H9 (cell line): ENCODE measurements around the gene TBX5. TPM values are rescaled to one million over a fixed set of nuclear protein-coding genes. Genes with fewer than 3 reads are reported as not detected.

Experiments
- DNase-seq: peaks from one replicate; pipeline ENCODE4 v3.0.0-alpha.2; 2017
- H2AFZ ChIP-seq: one replicate; pipeline ENCODE4 v1.6.1; 2013; ENCODE audit warnings: mild to moderate bottlenecking, low read length, control low read depth, moderate library complexity
- H2AK5ac ChIP-seq: 2 replicates; pipeline ENCODE4 v1.6.1; 2013; ENCODE audit warnings: low read length, control low read depth, mixed read lengths; ENCODE audit not compliant: insufficient read length
- H2BK120ac ChIP-seq: one replicate; pipeline ENCODE4 v1.6.1; 2013; ENCODE audit warnings: low read depth, mild to moderate bottlenecking, low read length, control low read depth, inconsistent platforms; ENCODE audit not compliant: poor library complexity, severe bottlenecking
- H2BK12ac ChIP-seq: 2 replicates; pipeline ENCODE4 v1.6.1; 2013; ENCODE audit warnings: low read length, control low read depth, mixed read lengths, low read depth; ENCODE audit not compliant: insufficient read length
- H2BK15ac ChIP-seq: 2 replicates; pipeline ENCODE4 v1.6.1; 2013; ENCODE audit warnings: low read depth, low read length, control low read depth
- H2BK20ac ChIP-seq: one replicate; pipeline ENCODE4 v1.6.1; 2013; ENCODE audit warnings: low read depth, mild to moderate bottlenecking, low read length, control low read depth, inconsistent platforms; ENCODE audit not compliant: poor library complexity, severe bottlenecking
- H2BK5ac ChIP-seq: 2 replicates; pipeline ENCODE4 v1.6.1; 2013; ENCODE audit warnings: low read length, control low read depth, mixed read lengths; ENCODE audit not compliant: insufficient read length
- H3K14ac ChIP-seq: 2 replicates; pipeline ENCODE4 v1.6.1; 2013; ENCODE audit warnings: low read length, control low read depth; ENCODE audit not compliant: insufficient read depth
- H3K18ac ChIP-seq: 2 replicates; pipeline ENCODE4 v1.6.1; 2013; ENCODE audit warnings: low read depth, mild to moderate bottlenecking, mixed read lengths, low read length, control low read depth; ENCODE audit not compliant: insufficient read length
- H3K23ac ChIP-seq: 2 replicates; pipeline ENCODE4 v1.6.1; 2013; ENCODE audit warnings: low read length, control low read depth, mixed read lengths, low read depth; ENCODE audit not compliant: insufficient read length
- H3K23me2 ChIP-seq: 2 replicates; pipeline ENCODE4 v1.6.1; 2013; ENCODE audit warnings: low read depth, mild to moderate bottlenecking, mixed read lengths, low read length, control low read depth; ENCODE audit not compliant: insufficient read length, poor library complexity, severe bottlenecking
- H3K27ac ChIP-seq: 2 replicates; pipeline ENCODE4 v1.5.1; 2013; ENCODE audit warnings: low read length, control low read depth, mixed read lengths, low read depth; ENCODE audit not compliant: insufficient read length
- H3K27me3 ChIP-seq: 2 replicates; pipeline ENCODE4 v1.6.1; 2013; ENCODE audit warnings: low read length, control low read depth, inconsistent platforms; ENCODE audit not compliant: insufficient read depth
- H3K4ac ChIP-seq: 2 replicates; pipeline ENCODE4 v1.6.1; 2013; ENCODE audit warnings: low read depth, mild to moderate bottlenecking, control low read depth, inconsistent platforms, low read length, moderate library complexity
- H3K4me1 ChIP-seq: 2 replicates; pipeline ENCODE4 v1.6.1; 2013; ENCODE audit warnings: low read length, control low read depth, inconsistent platforms; ENCODE audit not compliant: insufficient read depth
- H3K4me2 ChIP-seq: 2 replicates; pipeline ENCODE4 v1.6.1; 2013; ENCODE audit warnings: low read length, control low read depth, mixed read lengths; ENCODE audit not compliant: insufficient read length, insufficient read depth
- H3K56ac ChIP-seq: 2 replicates; pipeline ENCODE4 v1.6.1; 2013; ENCODE audit warnings: low read depth, mild to moderate bottlenecking, mixed read lengths, low read length, control low read depth; ENCODE audit not compliant: insufficient read length
- H3K79me1 ChIP-seq: 2 replicates; pipeline ENCODE4 v1.6.1; 2013; ENCODE audit warnings: low read depth, mild to moderate bottlenecking, moderate library complexity, low read length, control low read depth, inconsistent platforms; ENCODE audit not compliant: insufficient read depth, poor library complexity, severe bottlenecking
- H3K79me2 ChIP-seq: 2 replicates; pipeline ENCODE4 v1.6.1; 2013; ENCODE audit warnings: low read length, control low read depth, inconsistent platforms; ENCODE audit not compliant: insufficient read depth
- H3K9ac ChIP-seq: 2 replicates; pipeline ENCODE4 v1.6.1; 2013; ENCODE audit warnings: low read length, control low read depth, mixed read lengths; ENCODE audit not compliant: insufficient read length; ENCODE audit errors: extremely low read depth
- H3K9me3 ChIP-seq: one replicate; pipeline ENCODE4 v1.6.1; 2013; ENCODE audit warnings: low read depth, low read length, inconsistent platforms; ENCODE audit not compliant: control insufficient read depth
- H3T11ph ChIP-seq: one replicate; pipeline ENCODE4 v1.6.1; 2013; ENCODE audit warnings: mild to moderate bottlenecking, low read length, control low read depth, inconsistent platforms
- H4K20me1 ChIP-seq: one replicate; pipeline ENCODE4 v1.6.1; 2013; ENCODE audit not compliant: control insufficient read depth, insufficient read length, insufficient read depth
- H4K5ac ChIP-seq: 2 replicates; pipeline ENCODE4 v1.6.1; 2013; ENCODE audit warnings: low read depth, mild to moderate bottlenecking, mixed read lengths, low read length, control low read depth; ENCODE audit not compliant: insufficient read length
- H4K8ac ChIP-seq: replicated peaks from 2 replicates; pipeline ENCODE4 v1.6.1; 2013; ENCODE audit warnings: low read length, control low read depth, mixed read lengths, low read depth; ENCODE audit not compliant: insufficient read length
- H4K91ac ChIP-seq: 2 replicates; pipeline ENCODE4 v1.6.1; 2013; ENCODE audit warnings: low read depth, mild to moderate bottlenecking, moderate library complexity, mixed read lengths, low read length, control low read depth; ENCODE audit not compliant: insufficient read length
- H3K27ac Mint-ChIP-seq, 3 experiments: 2 replicates in 2 of 3; 3 replicates in 1 of 3; pipeline ENCODE4 v1.8.0; 2020 to 2021; ENCODE audit warnings: mixed read lengths in 3 of 3, mild to moderate bottlenecking in 1 of 3, moderate library complexity in 1 of 3
- H3K27me3 Mint-ChIP-seq: 2 replicates; pipeline ENCODE4 v1.8.0; 2021; ENCODE audit warnings: low read depth, mild to moderate bottlenecking, moderate library complexity, mixed read lengths
- H3K36me3 Mint-ChIP-seq, 3 experiments: 2 replicates in 2 of 3; 3 replicates in 1 of 3; pipeline ENCODE4 v1.8.0; 2020 to 2021; ENCODE audit warnings: low read depth in 3 of 3, mixed read lengths in 3 of 3; ENCODE audit not compliant: insufficient read depth in 1 of 3
- H3K4me1 Mint-ChIP-seq, 2 experiments: 2 replicates each; pipeline ENCODE4 v1.8.0; 2020; ENCODE audit warnings: mixed read lengths in 2 of 2
- H3K4me3 Mint-ChIP-seq, 2 experiments: 2 replicates in 1 of 2; 3 replicates in 1 of 2; pipeline ENCODE4 v1.8.0; 2020 to 2021; ENCODE audit warnings: mild to moderate bottlenecking in 2 of 2, mixed read lengths in 2 of 2, moderate library complexity in 1 of 2
- H3K9me3 Mint-ChIP-seq, 2 experiments: 2 replicates in 1 of 2; 3 replicates in 1 of 2; pipeline ENCODE4 v1.8.0; 2020; ENCODE audit warnings: mild to moderate bottlenecking in 2 of 2, mixed read lengths in 2 of 2, moderate library complexity in 1 of 2
- WGBS: extraction: QIAGEN DNeasy Blood & Tissue Kit; methylation state at CpG from one replicate; pipeline ENCODE4 v1.1.7; 2013; ENCODE audit warnings: missing lambda C conversion rate, low lambda C conversion rate, mixed read lengths; ENCODE audit not compliant: insufficient read length; ENCODE audit errors: extremely low coverage; 5-methylcytosine and 5-hydroxymethylcytosine counted together
- total RNA-seq: library from RNA; stranded (reverse); gene quantifications from 2 replicates; pipeline ENCODE4 v1.2.1, GENCODE V29; 2021
- TF ChIP-seq, protein P1 (sequence below): fragments of 200-600 bp; sonication (generic); conservative IDR thresholded peaks from 3 replicates; pipeline ENCODE4 v1.8.0; 2021; ENCODE audit warnings: antibody characterized with exemption, mild to moderate bottlenecking

TBX5 gene
- total RNA-seq, 1 experiment from 2014 or later, result not detected

GRCh38 chr12:114403011-114403689 is 2.8 kb downstream of the TBX5 start:
- H3K4me1 ChIP-seq, result peaks cover 2% of the 10 kb centered on the region
- no peak overlapping the region for H3K27ac Mint-ChIP-seq
- H3K9me3 Mint-ChIP-seq, result peaks cover 0 to 14% of the 10 kb centered on the region in 2 experiments; a peak in 1 of 5 replicates
- H3K9ac ChIP-seq, result no peak overlapping the region
- H3K36me3 Mint-ChIP-seq, result no peaks in the 10 kb centered on the region
- no peak overlapping the region for H4K5ac ChIP-seq
- H3K9me3 ChIP-seq, result no peaks in the 10 kb centered on the region
- peaks cover 38 to 60% of the 10 kb centered on the region in 2 experiments for H3K4me1 Mint-ChIP-seq
- H3K79me1 ChIP-seq, result no peaks in the 10 kb centered on the region
- peaks cover 97% of the 10 kb centered on the region for H3K27me3 ChIP-seq
- no peaks in the 10 kb centered on the region for H3K23me2 ChIP-seq
- no peak overlapping the region for H3T11ph ChIP-seq
- no peak overlapping the region for H2BK120ac ChIP-seq
- H2BK15ac ChIP-seq, result no peak overlapping the region
- no peak overlapping the region for H3K56ac ChIP-seq
- H3K27me3 Mint-ChIP-seq, result peaks cover 100% of the 10 kb centered on the region
- H4K8ac ChIP-seq, result no peak overlapping the region
- no peak overlapping the region for H3K27ac ChIP-seq
- H3K18ac ChIP-seq, result no peak overlapping the region
- no peak overlapping the region for H3K23ac ChIP-seq
- no peak overlapping the region for H3K14ac ChIP-seq
- H3K4me3 Mint-ChIP-seq, result peak overlapping the region in 1 of 2 experiments; percentile 33; a peak in 3 of 5 replicates
- no peak overlapping the region for H2BK12ac ChIP-seq
- H4K20me1 ChIP-seq, result no peaks in the 10 kb centered on the region
- H2AFZ ChIP-seq, result no peak overlapping the region
- H2BK5ac ChIP-seq, result no peak overlapping the region
- no peaks in the 10 kb centered on the region for H3K79me2 ChIP-seq
- peak; percentile 94 for DNase-seq
- WGBS, result no CpG with 5 or more reads among the region's 41 CpGs
- H2BK20ac ChIP-seq, result no peak overlapping the region
- TF ChIP-seq, protein P1, sequence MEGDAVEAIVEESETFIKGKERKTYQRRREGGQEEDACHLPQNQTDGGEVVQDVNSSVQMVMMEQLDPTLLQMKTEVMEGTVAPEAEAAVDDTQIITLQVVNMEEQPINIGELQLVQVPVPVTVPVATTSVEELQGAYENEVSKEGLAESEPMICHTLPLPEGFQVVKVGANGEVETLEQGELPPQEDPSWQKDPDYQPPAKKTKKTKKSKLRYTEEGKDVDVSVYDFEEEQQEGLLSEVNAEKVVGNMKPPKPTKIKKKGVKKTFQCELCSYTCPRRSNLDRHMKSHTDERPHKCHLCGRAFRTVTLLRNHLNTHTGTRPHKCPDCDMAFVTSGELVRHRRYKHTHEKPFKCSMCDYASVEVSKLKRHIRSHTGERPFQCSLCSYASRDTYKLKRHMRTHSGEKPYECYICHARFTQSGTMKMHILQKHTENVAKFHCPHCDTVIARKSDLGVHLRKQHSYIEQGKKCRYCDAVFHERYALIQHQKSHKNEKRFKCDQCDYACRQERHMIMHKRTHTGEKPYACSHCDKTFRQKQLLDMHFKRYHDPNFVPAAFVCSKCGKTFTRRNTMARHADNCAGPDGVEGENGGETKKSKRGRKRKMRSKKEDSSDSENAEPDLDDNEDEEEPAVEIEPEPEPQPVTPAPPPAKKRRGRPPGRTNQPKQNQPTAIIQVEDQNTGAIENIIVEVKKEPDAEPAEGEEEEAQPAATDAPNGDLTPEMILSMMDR, result peak; percentile 73
- no peak overlapping the region for H2AK5ac ChIP-seq
- no peak overlapping the region for H4K91ac ChIP-seq
- no peak overlapping the region for H3K4me2 ChIP-seq
- no peak overlapping the region for H3K4ac ChIP-seq
